Prostate gland (tissue), 2 donors: ENCODE results near the gene ZNF443. TPM values are rescaled to one million over a fixed set of nuclear protein-coding genes. Genes with fewer than 3 reads are reported as not detected.
"Not testable (repeated sequence)": the region's sequence is repeated elsewhere in the genome, so short reads cannot be mapped to it uniquely, and the experiment has no call there.

ENCODE experiments used
- DNase-seq: peaks from one replicate; pipeline ENCODE4 v3.0.0-alpha.2; 2019; ENCODE audit warnings: low spot score
- H3K27ac ChIP-seq, 2 donors: fragments of 200-600 bp; sonication (generic); 2 replicates each; pipeline ENCODE4 v1.5.1; 2017 to 2019
- H3K27me3 ChIP-seq: fragments of 200-600 bp; sonication (generic); replicated peaks from 2 replicates; pipeline ENCODE4 v1.5.1; 2019; ENCODE audit not compliant: insufficient read depth
- H3K36me3 ChIP-seq, 2 donors: fragments of 200-600 bp; sonication (generic); 1 replicate in 1 of 2; 2 replicates in 1 of 2; pipeline versions ENCODE4 v1.5.1 to v1.8.1; 2017 to 2019
- H3K4me1 ChIP-seq: fragments of 200-600 bp; sonication (generic); replicated peaks from 2 replicates; pipeline ENCODE4 v1.5.1; 2019
- H3K4me3 ChIP-seq, 2 donors: fragments of 200-600 bp; sonication (generic); 2 replicates each; pipeline ENCODE4 v1.5.1; 2017 to 2019
- H3K9me3 ChIP-seq: fragments of 200-600 bp; sonication (generic); 2 replicates; pipeline ENCODE4 v1.5.1; 2017
- CTCF ChIP-seq, 4 experiments: fragments of 200-600 bp in 2 of 4; fragments of 450-650 bp in 2 of 4; sonication (generic) in 2 of 4; IDR thresholded peaks; 1 replicate in 3 of 4; 2 replicates in 1 of 4; pipeline ENCODE4 v1.5.1; 2016 to 2019; ENCODE audit warnings: antibody characterized with exemption in 4 of 4, mild to moderate bottlenecking in 2 of 4, moderate library complexity in 2 of 4
- POLR2A ChIP-seq: fragments of 450-650 bp; IDR thresholded peaks from one replicate; pipeline ENCODE4 v1.6.1; 2016; ENCODE audit warnings: antibody characterized with exemption, mild to moderate bottlenecking
- POLR2AphosphoS5 ChIP-seq: sonication (generic); formaldehyde crosslinking; IDR thresholded peaks from one replicate; pipeline ENCODE4 v1.6.1; 2017; ENCODE audit warnings: antibody characterized with exemption
- WGBS: methylation state at CpG from one replicate; pipeline ENCODE4 v1.1.5; 2018; 5-methylcytosine and 5-hydroxymethylcytosine counted together
- intact Hi-C: fragments of 100-400 bp; cut with DNase I; formaldehyde crosslinking; loops from one replicate; pipeline ENCODE4 v1.14.2; 2022
- total RNA-seq, 2 donors: library from RNA; depleted of rRNA; stranded (reverse); fragments of >200 nt; gene quantifications; one replicate each; pipeline ENCODE4 v1.1.0, GENCODE V29; 2016

The ZNF443 gene
- total RNA-seq, 2 donors from 2014 or later: 5.7 to 5.8 TPM

GRCh38 chr19:12465211-12465610 is 24.4 kb upstream of the ZNF443 start:
- Histone ChIP-seq H3K4me1 (no peaks in the 10 kb centered on the region), H3K36me3 (peaks cover 7% of the 10 kb centered on the region in 2 donors), H3K27me3 (no peaks in the 10 kb centered on the region), H3K9me3 (no peaks in the 10 kb centered on the region), H3K4me3 (no peak overlapping the region), H3K27ac (no peak overlapping the region)
- intact Hi-C loops: no loop called here
- 89% methylated on average over 5 of the region's 5 CpGs for WGBS
- no peak for DNase-seq
- no peak for TF ChIP-seq POLR2A
- TF ChIP-seq POLR2AphosphoS5: no peak
- no peak for TF ChIP-seq CTCF (IDR thresholded peaks at IDR 0.05)

GRCh38 chr19:12464769-12465168 is 23.9 kb upstream of the ZNF443 start:
- H3K27me3 ChIP-seq: no peaks in the 10 kb centered on the region
- WGBS: 93% methylated on average over 3 of the region's 3 CpGs
- intact Hi-C loops: no loop called here
- no peaks in the 10 kb centered on the region for H3K9me3 ChIP-seq
- H3K36me3 ChIP-seq: peaks cover 7% of the 10 kb centered on the region in 2 donors
- no peak for TF ChIP-seq POLR2AphosphoS5
- TF ChIP-seq CTCF (IDR thresholded peaks at IDR 0.05): no peak
- no peak for TF ChIP-seq POLR2A
- H3K4me1 ChIP-seq: no peaks in the 10 kb centered on the region
- H3K27ac ChIP-seq: no peak overlapping the region
- no peak for DNase-seq
- no peak overlapping the region for H3K4me3 ChIP-seq

GRCh38 chr19:12464139-12464538 is 23.3 kb upstream of the ZNF443 start:
- DNase-seq, H3K9me3 ChIP-seq, intact Hi-C loops: not testable (repeated sequence)

GRCh38 chr19:12453495-12453894 is 12.7 kb upstream of the ZNF443 start:
- no peaks in the 10 kb centered on the region for H3K4me1 ChIP-seq
- intact Hi-C loops: no loop called here
- H3K36me3 ChIP-seq: no peaks in the 10 kb centered on the region
- no peaks in the 10 kb centered on the region for H3K27me3 ChIP-seq
- H3K27ac ChIP-seq: no peak overlapping the region
- 44% methylated on average over 6 of the region's 6 CpGs for WGBS
- peak; percentile 56 for DNase-seq
- no peaks in the 10 kb centered on the region for H3K9me3 ChIP-seq
- peak; percentile 53 for TF ChIP-seq POLR2AphosphoS5
- TF ChIP-seq POLR2A: no peak
- H3K4me3 ChIP-seq: no peak overlapping the region

More at GRCh38 chr19:12464139-12464538, 23.3 kb upstream of the ZNF443 start:
- H3K4me1 ChIP-seq, H3K27me3 ChIP-seq, H3K36me3 ChIP-seq, H3K27ac ChIP-seq, H3K4me3 ChIP-seq: not testable (repeated sequence)
- WGBS: 98% methylated on average over 6 of the region's 6 CpGs

- H3K9me3 ChIP-seq: no peaks in the 10 kb centered on the region
- no peaks in the 10 kb centered on the region for H3K36me3 ChIP-seq
- no peak overlapping the region for H3K4me3 ChIP-seq
- H3K27ac ChIP-seq: no peak overlapping the region
- DNase-seq: no peak
- intact Hi-C loops: no loop called here
- TF ChIP-seq POLR2A (no peak), CTCF (IDR thresholded peaks at IDR 0.05) (no peak), POLR2AphosphoS5 (no peak)
- WGBS: 81% methylated on average over 10 of the region's 10 CpGs
- no peaks in the 10 kb centered on the region for H3K27me3 ChIP-seq
- no peaks in the 10 kb centered on the region for H3K4me1 ChIP-seq
Measured at GRCh38 chr19:12450844-12451243, 10.0 kb upstream of the ZNF443 start.

GRCh38 chr19:12448808-12449207 is 8.0 kb upstream of the ZNF443 start:
- TF ChIP-seq POLR2AphosphoS5 (no peak), CTCF (IDR thresholded peaks at IDR 0.05) (no peak), POLR2A (no peak)
- intact Hi-C loops: no loop called here
- Histone ChIP-seq H3K36me3 (no peaks in the 10 kb centered on the region), H3K9me3 (no peaks in the 10 kb centered on the region), H3K27me3 (no peaks in the 10 kb centered on the region), H3K4me1 (no peaks in the 10 kb centered on the region), H3K27ac (no peak overlapping the region), H3K4me3 (no peak overlapping the region)
- WGBS: 80% methylated on average over 2 of the region's 2 CpGs
- no peak for DNase-seq

- intact Hi-C loops, H3K4me1 ChIP-seq, H3K27me3 ChIP-seq, H3K36me3 ChIP-seq, H3K9me3 ChIP-seq: not testable (repeated sequence)
- under 1% methylated on average over 17 of the region's 28 CpGs for WGBS
- DNase-seq: peak; percentile 9
- Histone ChIP-seq H3K4me3 (peak overlapping the region; percentile 67 to 68), H3K27ac (peak overlapping the region; percentile 81 to 83)
Measured at GRCh38 chr19:12439686-12440540, 908 bp downstream of the ZNF443 start.

- H3K4me1 ChIP-seq, H3K27ac ChIP-seq, H3K9me3 ChIP-seq, DNase-seq, H3K4me3 ChIP-seq, intact Hi-C loops, H3K27me3 ChIP-seq: not testable (repeated sequence)
- 96% methylated on average over 6 of the region's 6 CpGs for WGBS
- H3K36me3 ChIP-seq: peaks cover 4 to 12% of the 10 kb centered on the region in 2 donors
Measured at GRCh38 chr19:12430726-12431299, 10.0 kb downstream of the ZNF443 start.
